Body of pancreas (tissue), 4 donors: ENCODE results near the gene TTYH2. TPM values are rescaled to one million over a fixed set of nuclear protein-coding genes. Genes with fewer than 3 reads are reported as not detected.

ENCODE experiments used
- ATAC-seq: fragments of 150-250 bp; one replicate; pipeline ENCODE4 v1.9.1; 2016
- DNase-seq, 4 donors: peaks; one replicate each; pipeline ENCODE4 v3.0.0-alpha.2; 2019
- H3K27ac ChIP-seq, 4 donors: fragments of 200-600 bp; sonication (generic); 1 replicate in 3 of 4; 2 replicates in 1 of 4; pipeline versions ENCODE4 v1.5.1 to v1.6.1; 2016 to 2019; ENCODE audit warnings: mild to moderate bottlenecking in 1 of 4, mixed read lengths in 1 of 4, moderate library complexity in 1 of 4
- H3K27me3 ChIP-seq, 2 donors: fragments of 200-600 bp; sonication (generic); one replicate each; pipeline ENCODE4 v1.6.0; 2016; ENCODE audit warnings: mild to moderate bottlenecking in 1 of 2
- H3K36me3 ChIP-seq, 2 donors: fragments of 200-600 bp; sonication (generic); replicated peaks in 1 of 2; 2 replicates each; pipeline ENCODE4 v1.5.1; 2016; ENCODE audit warnings: low read depth in 2 of 2; ENCODE audit not compliant: insufficient read depth in 1 of 2
- H3K4me1 ChIP-seq: fragments of 200-600 bp; sonication (generic); one replicate; pipeline ENCODE4 v1.6.0; 2016
- H3K4me3 ChIP-seq, 2 donors: fragments of 200-600 bp; sonication (generic); 1 replicate in 1 of 2; 2 replicates in 1 of 2; pipeline ENCODE4 v1.5.1; 2016 to 2019
- H3K9me3 ChIP-seq, 3 donors: fragments of 200-600 bp; sonication (generic); 1 replicate in 2 of 3; 2 replicates in 1 of 3; pipeline ENCODE4 v1.5.1; 2016
- CTCF ChIP-seq, 7 experiments: fragments of 450-650 bp in 4 of 7; fragments of 200-600 bp in 3 of 7; sonication (generic) in 3 of 7; IDR thresholded peaks; one replicate each; pipeline ENCODE4 v1.5.1; 2016 to 2019; ENCODE audit warnings: antibody characterized with exemption in 7 of 7
- POLR2A ChIP-seq, 3 donors: fragments of 450-650 bp; IDR thresholded peaks; one replicate each; pipeline ENCODE4 v1.6.1; 2016; ENCODE audit warnings: antibody characterized with exemption in 3 of 3, mild to moderate bottlenecking in 2 of 3
- WGBS, 2 donors: methylation state at CpG; one replicate each; pipeline ENCODE4 v1.1.5; 2017; 5-methylcytosine and 5-hydroxymethylcytosine counted together
- intact Hi-C: fragments of 100-400 bp; cut with DNase I; formaldehyde crosslinking; loops from one replicate; pipeline ENCODE4 v1.15.1; 2023
- total RNA-seq, 2 donors: library from RNA; depleted of rRNA; stranded (reverse); fragments of >200 nt; gene quantifications; one replicate each; pipeline ENCODE4 v1.1.0, GENCODE V29; 2016

Gene TTYH2
- total RNA-seq, 2 donors from 2014 or later: 8.0 to 14.8 TPM

DNA sequence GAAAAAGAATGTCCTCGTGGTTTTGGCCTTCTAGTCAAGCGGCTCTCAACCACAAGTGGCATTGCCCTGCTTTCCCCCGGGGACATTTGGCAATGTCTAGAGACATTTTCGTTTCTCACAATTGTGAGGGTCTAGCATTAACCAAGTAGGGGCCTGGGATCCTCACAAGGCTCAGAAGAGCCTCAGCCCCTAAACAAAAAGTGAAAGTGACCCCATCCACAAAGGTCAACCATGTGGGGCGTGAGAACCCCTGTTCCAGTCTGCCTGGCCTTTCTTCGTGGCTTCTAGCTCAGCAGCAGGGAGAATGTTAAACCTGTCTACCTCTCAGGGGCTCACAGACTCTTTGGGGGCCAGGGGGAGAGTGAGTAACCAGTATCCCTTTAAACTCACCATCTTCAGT lies 14.7 kb upstream of the TTYH2 start:
- Histone ChIP-seq H3K9me3 (no peaks in the 10 kb centered on the region), H3K4me1 (peaks cover 5% of the 10 kb centered on the region), H3K4me3 (no peak overlapping the region), H3K27me3 (peaks cover 0 to 5% of the 10 kb centered on the region in 2 donors), H3K36me3 (no peaks in the 10 kb centered on the region), H3K27ac (no peak overlapping the region)
- ATAC-seq (no peak), DNase-seq (no peak)
- intact Hi-C loops: no loop called here
- 63 to 80% methylated on average over 2 to 6 of the region's 6 CpGs for WGBS, 2 donors
- no peak for TF ChIP-seq POLR2A (IDR thresholded peaks at IDR 0.05)
- no peak for TF ChIP-seq CTCF (IDR thresholded peaks at IDR 0.05)

DNA sequence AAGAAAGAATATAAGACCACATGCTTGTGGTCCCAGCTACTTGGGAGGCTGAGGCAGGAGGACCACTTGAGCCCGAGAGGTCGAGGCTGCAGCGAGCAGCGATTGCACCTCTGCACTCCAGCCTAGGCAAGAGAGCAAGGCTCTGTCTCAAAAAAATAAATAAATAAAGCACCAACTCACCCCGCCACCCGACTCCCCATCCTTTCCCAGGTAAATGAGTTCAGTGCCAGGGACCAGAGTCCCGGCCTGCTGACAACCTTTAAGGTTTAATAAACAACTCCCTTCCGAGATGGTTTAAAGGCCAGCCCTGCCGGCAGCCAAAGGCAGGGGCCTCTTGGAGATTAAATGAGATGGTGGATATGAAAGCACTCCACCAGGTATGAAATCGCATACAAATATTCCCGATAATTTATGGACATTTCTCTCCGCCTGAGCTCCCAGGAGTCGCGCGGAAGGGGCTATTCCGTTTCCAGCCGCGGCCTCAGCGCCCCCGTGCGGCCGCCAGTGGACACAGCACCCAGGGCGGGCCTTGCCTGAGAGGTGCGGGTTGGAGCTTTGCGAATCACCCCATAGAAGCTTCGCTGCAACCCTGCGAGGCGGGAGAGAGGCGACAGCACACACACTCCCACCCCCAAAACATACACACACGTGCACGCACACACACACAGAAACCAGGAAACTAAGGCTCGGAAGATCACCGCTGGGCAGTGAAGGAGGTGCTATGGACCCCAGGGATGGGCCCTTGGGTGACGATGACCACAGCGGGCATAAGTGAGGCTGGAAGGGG lies 13.9 kb upstream of the TTYH2 start:
- DNase-seq: peak; percentile 62 to 75 (median 70)
- no peak overlapping the region for H3K4me3 ChIP-seq
- H3K9me3 ChIP-seq: no peaks in the 10 kb centered on the region
- WGBS, 2 donors: 18 to 57% methylated on average over 9 to 35 of the region's 35 CpGs
- H3K36me3 ChIP-seq: no peaks in the 10 kb centered on the region
- TF ChIP-seq CTCF (IDR thresholded peaks at IDR 0.05) (peak; percentile 78 to 99 (median 81)), POLR2A (IDR thresholded peaks at IDR 0.05) (no peak)
- H3K27ac ChIP-seq: no peak overlapping the region
- peak; percentile 45 for ATAC-seq
- peaks cover 8% of the 10 kb centered on the region for H3K4me1 ChIP-seq
- intact Hi-C loops: loop anchor here (10.0 kb wide), 1 partner anchor 155 kb away; no protein-coding TSS in a partner anchor
- H3K27me3 ChIP-seq: peaks cover 0 to 5% of the 10 kb centered on the region in 2 donors

GRCh38 chr17:74200112-74200511 lies 13.3 kb upstream of the TTYH2 start:
- DNase-seq: no peak
- peaks cover 0 to 5% of the 10 kb centered on the region in 2 donors for H3K27me3 ChIP-seq
- no peak for TF ChIP-seq CTCF (IDR thresholded peaks at IDR 0.05)
- TF ChIP-seq POLR2A (IDR thresholded peaks at IDR 0.05): no peak
- ATAC-seq: no peak
- H3K4me3 ChIP-seq: no peak overlapping the region
- intact Hi-C loops: loop anchor here (10.0 kb wide), 1 partner anchor 155 kb away; no protein-coding TSS in a partner anchor
- H3K36me3 ChIP-seq: no peaks in the 10 kb centered on the region
- H3K27ac ChIP-seq: no peak overlapping the region
- H3K9me3 ChIP-seq: no peaks in the 10 kb centered on the region
- peaks cover 14% of the 10 kb centered on the region for H3K4me1 ChIP-seq
- WGBS, 2 donors: 45 to 49% methylated on average over 9 to 10 of the region's 10 CpGs

DNA sequence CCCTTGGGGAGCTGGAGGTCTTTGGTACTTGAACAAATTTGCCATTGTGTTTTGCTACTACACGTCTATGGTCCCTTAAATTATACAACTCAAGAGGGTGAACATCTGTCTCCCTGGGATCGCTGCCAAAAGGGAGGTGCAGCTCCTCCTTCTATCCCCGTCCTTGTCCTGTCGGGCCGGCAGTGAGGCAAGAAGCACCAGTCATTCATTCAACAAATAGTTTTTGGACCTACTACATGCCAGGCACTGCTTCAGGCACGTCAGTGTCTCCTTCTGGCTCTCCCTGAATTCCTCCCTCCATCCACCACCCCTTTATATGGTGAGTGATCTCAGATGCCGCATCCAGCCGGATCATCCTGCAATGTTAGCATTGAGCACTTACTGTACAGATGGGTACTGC lies 12.1 kb upstream of the TTYH2 start:
- DNase-seq (peak in 3 of 4 donors; percentile 52 to 58 (median 53)), ATAC-seq (no peak)
- peaks cover 26% of the 10 kb centered on the region for H3K4me1 ChIP-seq
- H3K36me3 ChIP-seq: peaks cover 0 to under 1% of the 10 kb centered on the region in 2 donors
- H3K9me3 ChIP-seq: no peaks in the 10 kb centered on the region
- peaks cover 0 to 5% of the 10 kb centered on the region in 2 donors for H3K27me3 ChIP-seq
- TF ChIP-seq POLR2A (IDR thresholded peaks at IDR 0.05): no peak
- TF ChIP-seq CTCF (IDR thresholded peaks at IDR 0.05): no peak
- H3K27ac ChIP-seq: no peak overlapping the region
- no peak overlapping the region for H3K4me3 ChIP-seq
- WGBS, 2 donors: 36 to 49% methylated on average over 8 of the region's 8 CpGs
- intact Hi-C loops: loop anchor here (10.0 kb wide), 1 partner anchor 154 kb away; no protein-coding TSS in a partner anchor
